ENCODE data around the gene SEMA5A. TPM values are rescaled to one million over a fixed set of nuclear protein-coding genes. Genes with fewer than 3 reads are reported as not detected.

Gene SEMA5A
- total and polyA plus RNA-seq, 8 donors: 18.2 to 29.5 (median 20.8) TPM

DNA sequence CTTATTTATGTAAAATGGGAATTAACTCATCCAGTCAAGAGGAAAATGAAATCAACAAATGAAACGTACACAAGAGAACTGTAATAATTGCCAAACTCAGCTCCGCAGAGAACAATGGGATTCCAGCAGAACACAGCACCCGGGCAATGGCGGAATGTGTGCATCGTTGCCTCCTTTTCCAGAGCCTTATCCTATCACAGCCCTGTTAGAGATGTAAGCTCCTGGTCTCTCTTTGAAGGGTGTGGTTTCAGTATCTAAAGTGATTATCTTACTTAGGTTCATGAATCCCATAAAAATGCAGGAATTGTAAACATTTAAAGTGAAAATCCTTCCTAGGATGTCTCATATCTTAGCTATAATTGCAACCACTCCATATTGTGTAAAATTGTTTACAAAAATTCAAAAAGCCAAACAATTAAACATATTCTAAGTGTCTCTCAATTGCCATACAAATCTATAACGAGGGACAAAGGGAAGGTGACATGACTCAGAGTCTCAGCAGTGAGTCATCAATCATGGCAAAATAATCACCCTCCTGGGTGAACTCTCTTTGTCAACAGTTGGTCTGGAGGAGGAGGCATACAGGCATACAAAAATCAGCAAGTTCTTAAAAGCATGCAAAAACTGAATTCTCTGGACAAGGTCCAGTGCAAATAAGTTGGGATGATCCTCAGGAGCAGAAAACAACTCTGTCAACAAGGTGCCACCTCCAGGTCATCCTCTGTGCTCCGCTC, 22.6 kb downstream of the SEMA5A start:
- DNase-seq (no peak), ATAC-seq (no peak)
- no peaks in the 10 kb centered on the region for H3K36me3 ChIP-seq
- H3K9me3 ChIP-seq: no peaks in the 10 kb centered on the region
- H3K4me3 ChIP-seq: no peak overlapping the region
- TF ChIP-seq, protein P1, sequence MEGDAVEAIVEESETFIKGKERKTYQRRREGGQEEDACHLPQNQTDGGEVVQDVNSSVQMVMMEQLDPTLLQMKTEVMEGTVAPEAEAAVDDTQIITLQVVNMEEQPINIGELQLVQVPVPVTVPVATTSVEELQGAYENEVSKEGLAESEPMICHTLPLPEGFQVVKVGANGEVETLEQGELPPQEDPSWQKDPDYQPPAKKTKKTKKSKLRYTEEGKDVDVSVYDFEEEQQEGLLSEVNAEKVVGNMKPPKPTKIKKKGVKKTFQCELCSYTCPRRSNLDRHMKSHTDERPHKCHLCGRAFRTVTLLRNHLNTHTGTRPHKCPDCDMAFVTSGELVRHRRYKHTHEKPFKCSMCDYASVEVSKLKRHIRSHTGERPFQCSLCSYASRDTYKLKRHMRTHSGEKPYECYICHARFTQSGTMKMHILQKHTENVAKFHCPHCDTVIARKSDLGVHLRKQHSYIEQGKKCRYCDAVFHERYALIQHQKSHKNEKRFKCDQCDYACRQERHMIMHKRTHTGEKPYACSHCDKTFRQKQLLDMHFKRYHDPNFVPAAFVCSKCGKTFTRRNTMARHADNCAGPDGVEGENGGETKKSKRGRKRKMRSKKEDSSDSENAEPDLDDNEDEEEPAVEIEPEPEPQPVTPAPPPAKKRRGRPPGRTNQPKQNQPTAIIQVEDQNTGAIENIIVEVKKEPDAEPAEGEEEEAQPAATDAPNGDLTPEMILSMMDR (IDR thresholded peaks at IDR 0.05): no peak
- no peak overlapping the region for H3K27ac ChIP-seq
- H3K27me3 ChIP-seq: no peaks in the 10 kb centered on the region
- H3K4me1 ChIP-seq: no peaks in the 10 kb centered on the region
- intact Hi-C loops (cut with DNase I): no loop called here

DNA sequence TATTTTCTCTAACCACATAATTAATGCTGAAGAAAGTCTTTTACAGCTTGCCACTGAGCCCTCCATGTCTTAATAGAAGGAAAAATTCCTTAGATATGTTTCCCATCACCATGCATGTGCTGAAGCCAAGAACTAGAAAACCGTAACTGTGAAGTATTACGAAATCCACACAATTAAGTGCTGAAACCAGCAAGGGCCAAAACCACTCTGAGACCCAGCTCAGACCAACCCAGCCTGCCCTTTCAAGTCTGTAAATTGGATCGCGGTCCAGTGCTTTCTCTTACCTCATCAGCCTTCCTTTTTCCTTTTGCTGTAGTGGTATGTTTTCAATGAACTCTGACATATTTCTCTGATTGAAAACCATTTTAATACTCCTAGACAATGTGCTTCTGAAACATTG, 26.3 kb downstream of the SEMA5A start:
- H3K4me1 ChIP-seq: no peaks in the 10 kb centered on the region
- H3K36me3 ChIP-seq: no peaks in the 10 kb centered on the region
- no peaks in the 10 kb centered on the region for H3K9me3 ChIP-seq
- H3K4me3 ChIP-seq: no peak overlapping the region
- no peaks in the 10 kb centered on the region for H3K27me3 ChIP-seq
- no peak overlapping the region for H3K27ac ChIP-seq
- peak; percentile 86 for ATAC-seq
- peak in 2 of 4 donors; percentile 85 to 89 for DNase-seq
- TF ChIP-seq, protein P1 (IDR thresholded peaks at IDR 0.05): no peak
- intact Hi-C loops (cut with DNase I): no loop called here

DNA sequence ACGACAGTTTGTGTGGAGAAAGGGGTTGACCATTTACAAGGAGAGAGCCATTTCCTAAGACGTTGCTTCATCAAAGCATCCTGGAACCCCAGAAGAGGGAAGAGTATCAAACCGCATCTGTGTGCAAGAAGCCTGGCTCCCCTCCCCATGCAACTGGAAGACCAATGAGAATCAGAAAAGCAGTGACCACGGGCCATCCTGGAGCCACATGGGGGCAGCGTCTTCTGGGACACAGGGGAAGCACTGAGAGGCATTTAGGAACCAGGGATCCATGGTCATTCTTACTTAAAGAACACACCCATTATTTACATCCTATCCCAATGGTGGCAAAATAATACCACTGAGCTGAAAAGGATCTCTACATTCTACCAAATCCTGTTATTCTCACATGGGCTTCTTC, 29.3 kb downstream of the SEMA5A start:
- no peaks in the 10 kb centered on the region for H3K4me1 ChIP-seq
- DNase-seq: no peak
- intact Hi-C loops (cut with DNase I): no loop called here
- H3K9me3 ChIP-seq: no peaks in the 10 kb centered on the region
- no peak overlapping the region for H3K27ac ChIP-seq
- H3K4me3 ChIP-seq: no peak overlapping the region
- no peaks in the 10 kb centered on the region for H3K36me3 ChIP-seq
- TF ChIP-seq, protein P1 (IDR thresholded peaks at IDR 0.05): no peak
- ATAC-seq: no peak
- H3K27me3 ChIP-seq: no peaks in the 10 kb centered on the region

DNA sequence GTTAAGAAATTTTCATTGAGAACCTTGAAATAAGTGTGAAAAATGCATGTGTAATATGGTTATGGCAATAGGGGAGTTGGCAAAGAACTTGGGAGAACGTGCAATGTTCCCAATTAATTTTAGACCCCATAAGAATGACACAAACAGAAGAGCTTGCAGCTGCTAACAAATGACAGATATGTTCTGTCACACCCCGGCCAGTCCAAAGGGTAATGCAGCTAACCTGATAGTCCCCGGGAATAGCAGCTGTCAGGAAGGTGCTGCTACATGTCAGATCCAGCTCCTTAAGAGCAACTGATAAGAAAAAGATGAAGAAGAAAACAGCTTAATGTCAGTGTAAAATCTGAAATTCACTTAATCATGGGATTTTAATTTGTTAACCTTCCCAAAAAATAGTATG, 30.4 kb downstream of the SEMA5A start:
- intact Hi-C loops (cut with DNase I): no loop called here
- Histone ChIP-seq H3K4me3 (no peak overlapping the region), H3K36me3 (no peaks in the 10 kb centered on the region), H3K9me3 (no peaks in the 10 kb centered on the region), H3K27ac (no peak overlapping the region), H3K4me1 (no peaks in the 10 kb centered on the region), H3K27me3 (no peaks in the 10 kb centered on the region)
- DNase-seq (no peak), ATAC-seq (no peak)
- TF ChIP-seq, protein P1 (IDR thresholded peaks at IDR 0.05): no peak

DNA sequence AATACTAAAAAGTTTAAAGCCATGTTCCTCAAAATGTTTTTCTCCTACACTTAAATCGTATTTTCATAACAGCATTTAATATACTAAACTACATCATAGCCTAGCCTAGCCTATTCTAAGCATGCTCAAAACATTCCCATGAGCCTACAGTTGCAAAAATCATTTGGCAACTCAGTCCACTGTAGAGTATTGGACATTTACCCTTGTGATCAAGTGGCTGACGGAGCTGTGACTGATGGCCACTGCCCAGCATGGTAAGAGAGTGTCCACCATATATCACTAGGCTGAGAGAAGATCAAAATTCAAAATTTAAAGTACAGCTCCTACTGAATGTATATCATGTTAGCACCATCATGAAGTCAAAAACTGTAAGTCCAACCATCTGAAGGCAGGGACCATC, 30.9 kb downstream of the SEMA5A start:
- H3K36me3 ChIP-seq: no peaks in the 10 kb centered on the region
- H3K4me1 ChIP-seq: no peaks in the 10 kb centered on the region
- intact Hi-C loops (cut with DNase I): no loop called here
- H3K4me3 ChIP-seq: no peak overlapping the region
- DNase-seq (no peak), ATAC-seq (no peak)
- no peaks in the 10 kb centered on the region for H3K9me3 ChIP-seq
- no peaks in the 10 kb centered on the region for H3K27me3 ChIP-seq
- TF ChIP-seq, protein P1 (IDR thresholded peaks at IDR 0.05): no peak
- H3K27ac ChIP-seq: no peak overlapping the region
